Activated CD4-positive, alpha-beta T cell treated with anti-CD3 and anti-CD28 coated beads, Interleukin-2, amount 50 U/mL, for 1 hour (primary cell): ENCODE results near the gene TPD52L2.
"Not testable (repeated sequence)": the region's sequence is repeated elsewhere in the genome, so short reads cannot be mapped to it uniquely, and the experiment has no call there.

ENCODE experiments used
- DNase-seq: peaks from one replicate; pipeline ENCODE4 v3.0.0-alpha.2; 2020

TPD52L2 gene

DNA sequence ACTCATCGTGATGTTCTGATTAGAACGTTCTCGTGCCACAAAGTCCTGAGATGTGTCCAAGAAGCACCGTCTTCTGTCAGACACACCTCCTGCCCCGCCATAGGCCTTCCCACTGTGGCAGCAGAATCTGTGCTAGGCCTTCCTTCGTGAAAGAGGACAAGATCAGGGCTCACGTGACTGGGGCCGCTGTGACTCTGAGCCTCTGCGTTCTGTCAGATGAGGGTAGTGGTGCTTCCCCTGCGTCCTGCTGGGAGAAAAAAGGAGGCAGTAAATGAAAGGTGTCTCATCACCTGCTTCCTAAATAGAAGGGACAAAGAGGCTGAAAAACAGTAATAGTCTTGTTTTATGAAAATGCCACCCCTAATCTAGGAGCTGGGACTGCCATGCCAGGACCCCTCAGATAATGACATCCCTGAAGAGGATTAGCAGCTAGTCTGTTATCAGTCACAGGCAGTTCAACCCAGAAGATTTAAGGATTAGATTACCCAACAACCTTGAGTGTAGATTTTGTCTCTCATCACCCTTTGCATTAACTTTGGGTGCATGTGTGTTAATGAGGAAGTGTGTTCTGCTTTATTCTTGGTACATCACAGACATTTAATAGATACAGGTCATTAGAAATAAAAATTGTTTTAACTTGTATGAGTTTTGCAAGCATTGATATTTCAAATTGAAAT, 34.0 kb downstream of the TPD52L2 start:
- peak; percentile 23 for DNase-seq

DNA sequence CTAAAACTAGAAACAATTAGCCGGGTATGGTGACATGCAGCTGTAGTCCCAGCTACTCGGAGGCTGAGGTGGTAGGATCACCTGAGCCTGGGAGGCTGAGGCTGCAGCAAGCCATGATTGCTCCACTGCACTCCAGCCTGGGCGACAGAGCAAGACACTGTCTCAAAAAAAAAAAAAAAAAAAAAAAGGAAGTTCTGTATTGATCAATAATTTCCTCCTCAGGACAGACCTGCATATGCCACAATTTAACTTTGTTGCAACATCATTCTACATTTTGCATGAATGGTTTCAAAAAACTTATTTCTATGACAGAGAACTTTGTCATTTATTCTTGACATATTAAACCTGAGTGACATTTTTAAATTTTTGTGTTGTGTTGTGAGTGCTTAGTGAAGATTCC, 35.3 kb downstream of the TPD52L2 start:
- DNase-seq = no peak

DNA sequence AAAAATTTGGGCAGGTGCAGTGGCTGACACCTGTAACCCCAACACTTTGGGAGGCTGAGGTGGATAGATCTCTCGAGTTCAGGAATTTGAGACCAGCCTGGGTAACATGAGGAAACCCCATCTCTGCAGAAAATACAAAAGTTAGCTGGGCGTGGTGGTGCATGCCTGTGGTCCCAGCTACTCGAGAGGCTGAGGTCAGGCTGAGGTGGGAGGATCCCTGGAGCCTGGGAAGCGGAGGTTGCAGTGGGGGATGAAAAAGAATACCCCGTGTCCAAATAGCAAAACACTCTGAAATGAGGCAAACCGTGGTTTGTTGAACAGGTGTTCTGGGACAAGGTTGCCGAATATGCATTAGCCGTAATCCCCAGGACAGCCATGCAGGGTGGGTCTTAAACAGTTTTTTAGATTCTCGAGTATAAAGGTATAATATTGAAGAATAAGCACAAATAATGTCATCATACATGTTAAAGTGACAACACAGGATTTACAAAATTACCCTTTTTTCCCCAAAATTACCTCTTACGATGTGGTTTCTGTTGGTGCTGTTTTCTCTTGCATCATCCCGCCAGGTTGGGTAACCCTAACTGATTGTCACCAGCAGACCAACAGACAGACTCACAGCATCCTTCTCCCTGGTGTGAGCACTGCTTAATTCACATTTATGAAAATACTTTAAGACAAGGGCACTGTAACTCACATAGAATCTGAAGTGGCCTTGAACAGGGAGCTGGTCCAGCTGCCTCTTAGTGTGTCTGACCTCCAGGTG, 38.9 kb downstream of the TPD52L2 start:
- no peak for DNase-seq

- no peak for DNase-seq
Observed at GRCh38 chr20:63908008-63908682, 43.1 kb downstream of the TPD52L2 start.

GRCh38 chr20:63911176-63911575, 46.1 kb downstream of the TPD52L2 start:
- DNase-seq = no peak

- DNase-seq = no peak
Observed at GRCh38 chr20:63913768-63914167, 48.7 kb downstream of the TPD52L2 start.

DNA sequence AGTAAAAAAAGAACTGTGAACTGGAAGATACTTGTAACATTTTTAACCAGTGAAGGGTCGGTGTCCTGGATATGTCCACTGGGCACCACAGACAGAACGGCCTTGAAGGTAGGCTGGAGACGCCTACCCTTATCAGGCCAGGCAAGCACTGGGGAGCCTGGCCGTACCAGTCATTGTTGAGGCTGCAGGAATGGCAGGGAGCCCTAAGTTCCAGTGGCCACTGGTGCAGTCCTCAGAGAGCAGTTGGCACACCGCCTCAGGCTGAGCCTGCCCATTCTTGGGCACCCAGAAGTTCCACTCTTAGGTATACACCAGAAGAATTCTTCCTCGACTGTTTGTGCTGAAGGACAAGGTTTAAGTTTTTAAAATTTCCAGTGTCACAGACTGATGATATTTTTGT, 50.4 kb downstream of the TPD52L2 start:
- no peak for DNase-seq

GRCh38 chr20:63916371-63916939, 51.4 kb downstream of the TPD52L2 start:
- not testable (repeated sequence) for DNase-seq

DNA sequence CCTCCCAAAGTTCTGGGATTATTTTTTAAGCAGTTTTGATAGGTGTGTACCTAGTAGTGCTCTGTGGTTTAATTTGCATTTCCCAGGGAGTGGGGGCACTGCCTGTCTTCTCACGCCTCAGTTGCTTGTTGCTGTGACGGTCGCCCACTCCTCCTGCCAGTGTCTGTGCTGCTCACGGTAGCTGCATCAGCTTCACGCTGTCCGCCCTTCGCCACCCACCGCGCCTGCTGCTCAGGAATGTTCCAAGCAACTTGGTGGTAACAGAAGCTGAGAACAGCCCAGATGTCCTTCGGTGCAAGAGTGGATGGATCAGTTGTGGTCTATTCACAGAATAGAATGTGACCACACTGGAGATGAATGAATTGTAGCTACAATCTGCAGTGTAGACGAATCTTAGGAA, 52.7 kb downstream of the TPD52L2 start:
- no peak for DNase-seq

GRCh38 chr20:63919130-63919529, 54.1 kb downstream of the TPD52L2 start:
- no peak for DNase-seq

GRCh38 chr20:63920226-63920625, 55.2 kb downstream of the TPD52L2 start:
- no peak for DNase-seq

GRCh38 chr20:63923651-63924050, 58.6 kb downstream of the TPD52L2 start:
- no peak for DNase-seq

GRCh38 chr20:63924241-63924640, 59.2 kb downstream of the TPD52L2 start:
- no peak for DNase-seq

DNA sequence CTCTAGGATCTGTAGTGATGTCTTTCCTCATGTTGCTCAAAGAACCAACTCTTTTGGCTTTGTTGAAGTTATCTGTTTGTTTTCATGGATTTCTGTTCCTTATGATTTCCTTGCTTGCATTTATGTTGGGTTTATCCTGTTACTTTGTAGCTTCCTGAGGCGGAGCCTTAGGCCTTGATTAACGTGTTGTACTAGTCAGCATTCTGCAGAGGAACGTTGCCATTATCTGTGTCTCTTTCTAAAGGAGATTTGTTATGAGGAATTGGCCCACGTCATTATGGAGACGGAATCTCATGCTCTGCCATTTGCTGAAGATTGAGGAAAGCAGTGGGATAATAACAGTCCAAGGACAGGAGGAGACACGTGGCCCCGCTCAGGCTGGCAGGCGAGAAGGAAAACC, 61.2 kb downstream of the TPD52L2 start:
- DNase-seq = no peak

GRCh38 chr20:63929071-63929470, 64.0 kb downstream of the TPD52L2 start:
- DNase-seq = no peak

DNA sequence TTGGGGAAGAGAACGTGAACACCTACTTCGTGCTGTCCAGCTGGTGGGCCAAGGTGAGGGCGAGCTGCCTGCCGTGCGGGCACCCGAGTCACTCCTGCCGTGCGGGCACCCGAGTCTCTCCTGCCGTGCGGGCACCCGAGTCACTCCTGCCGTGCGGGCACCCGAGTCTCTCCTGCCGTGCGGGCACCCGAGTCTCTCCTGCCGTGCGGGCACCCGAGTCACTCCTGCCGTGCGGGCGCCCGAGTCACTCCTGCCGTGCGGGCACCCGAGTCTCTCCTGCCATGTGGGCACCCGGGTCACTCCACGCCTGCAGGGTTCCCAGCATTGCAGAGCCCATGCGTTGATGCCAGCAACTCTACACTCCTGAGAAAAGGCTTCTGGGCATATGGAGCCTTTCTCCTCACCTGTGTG, 64.4 kb downstream of the TPD52L2 start:
- DNase-seq = not testable (repeated sequence)

DNA sequence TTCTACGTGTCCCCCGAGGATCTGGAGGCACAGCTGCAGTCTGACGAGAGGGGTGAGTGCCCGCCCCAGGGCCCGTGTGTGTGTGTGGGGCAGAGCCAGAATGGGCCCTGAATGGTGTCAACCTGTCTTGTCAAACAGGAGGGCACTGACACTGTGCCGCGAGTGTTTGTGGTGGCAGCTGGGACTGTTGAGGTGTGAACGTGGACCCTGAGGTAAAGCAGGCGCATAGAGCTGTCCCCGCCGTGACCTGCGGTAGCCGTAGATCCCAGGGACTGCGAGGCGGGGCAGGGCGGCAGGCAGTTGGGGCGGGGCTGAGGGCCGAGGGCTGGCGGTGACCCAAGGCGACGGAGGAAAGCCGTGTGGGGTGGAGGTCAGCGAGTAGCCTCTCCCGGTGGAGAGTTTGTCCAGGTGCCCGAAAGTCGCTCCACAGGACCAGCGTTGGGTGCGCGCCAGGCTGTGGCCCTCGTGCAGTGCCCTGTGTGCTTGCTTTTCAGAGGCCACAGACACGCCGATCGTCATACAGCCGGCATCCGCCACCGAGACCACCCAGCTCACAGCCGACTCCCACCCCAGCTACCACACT, 66.0 kb downstream of the TPD52L2 start:
- no peak for DNase-seq

GRCh38 chr20:63931735-63932134, 66.7 kb downstream of the TPD52L2 start:
- no peak for DNase-seq

DNA sequence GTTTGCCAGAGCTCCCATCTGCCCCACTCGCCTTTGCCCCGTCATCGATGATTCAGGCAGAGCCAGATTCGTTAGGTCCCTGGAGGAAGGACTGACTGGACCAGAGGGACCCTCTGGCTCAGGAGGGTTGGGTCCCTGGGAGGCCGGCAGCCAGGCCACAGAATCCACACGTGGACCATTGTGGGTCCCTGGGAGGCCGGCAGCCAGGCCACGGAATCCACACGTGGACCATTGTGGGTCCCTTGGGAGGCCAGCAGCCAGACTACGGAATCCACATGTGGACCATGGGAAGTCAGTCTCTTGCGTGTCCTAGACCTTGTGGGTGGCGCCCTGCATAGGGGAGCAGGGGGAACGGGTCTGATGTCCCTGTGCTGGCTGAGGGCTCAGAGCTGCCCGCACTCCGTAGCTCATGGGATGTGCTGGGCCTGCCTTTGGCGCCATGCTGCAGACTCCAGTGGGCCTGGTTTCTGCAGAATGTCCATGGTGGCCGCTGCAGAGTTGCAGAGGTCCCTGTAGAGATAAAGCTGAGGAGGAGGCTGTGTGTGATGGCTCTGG, 67.6 kb downstream of the TPD52L2 start:
- no peak for DNase-seq

GRCh38 chr20:63933646-63934045, 68.6 kb downstream of the TPD52L2 start:
- DNase-seq = no peak

DNA sequence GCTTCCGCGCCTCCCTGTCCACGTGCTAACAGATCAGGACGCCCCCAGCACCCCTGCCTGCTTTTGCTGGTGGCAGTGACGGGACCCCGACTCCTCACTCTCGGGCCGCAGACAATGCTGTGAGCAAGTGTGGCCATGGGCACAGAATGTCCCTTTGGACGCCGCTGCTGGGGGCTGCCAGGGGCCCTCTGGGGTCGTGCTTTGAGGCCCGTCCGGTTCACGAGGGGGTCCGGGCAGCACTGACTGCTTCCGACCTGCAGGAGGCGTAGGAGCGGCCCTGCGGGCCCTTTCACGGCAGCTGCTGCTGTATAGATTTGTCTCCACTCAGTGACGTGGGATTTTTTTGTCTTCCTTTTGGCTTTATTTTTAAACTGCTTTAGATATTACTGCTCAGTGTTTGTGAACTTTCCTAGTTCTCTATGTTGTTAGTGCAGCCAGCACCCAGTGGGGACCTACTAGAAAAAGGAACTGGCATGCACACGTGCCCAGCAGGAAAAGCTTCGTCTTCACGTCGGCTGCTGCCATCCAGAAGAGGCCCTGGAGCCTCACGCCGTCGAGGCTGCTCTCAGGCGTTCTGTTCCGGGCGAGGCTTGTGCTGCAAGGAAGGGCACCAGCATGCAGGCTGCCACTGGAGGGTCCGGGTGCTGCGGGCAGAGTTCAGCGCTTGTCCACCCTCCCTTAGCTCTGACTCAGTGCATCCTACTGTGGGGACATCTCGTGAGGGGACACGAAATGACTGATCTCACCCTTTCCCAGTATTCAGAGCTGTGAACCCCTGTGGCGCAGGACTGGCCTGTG, 69.4 kb downstream of the TPD52L2 start:
- no peak for DNase-seq

- no peak for DNase-seq
Observed at GRCh38 chr20:63935447-63935846, 70.4 kb downstream of the TPD52L2 start.
